ENCODE measurements around the gene CRELD2.

The CRELD2 gene

DNA sequence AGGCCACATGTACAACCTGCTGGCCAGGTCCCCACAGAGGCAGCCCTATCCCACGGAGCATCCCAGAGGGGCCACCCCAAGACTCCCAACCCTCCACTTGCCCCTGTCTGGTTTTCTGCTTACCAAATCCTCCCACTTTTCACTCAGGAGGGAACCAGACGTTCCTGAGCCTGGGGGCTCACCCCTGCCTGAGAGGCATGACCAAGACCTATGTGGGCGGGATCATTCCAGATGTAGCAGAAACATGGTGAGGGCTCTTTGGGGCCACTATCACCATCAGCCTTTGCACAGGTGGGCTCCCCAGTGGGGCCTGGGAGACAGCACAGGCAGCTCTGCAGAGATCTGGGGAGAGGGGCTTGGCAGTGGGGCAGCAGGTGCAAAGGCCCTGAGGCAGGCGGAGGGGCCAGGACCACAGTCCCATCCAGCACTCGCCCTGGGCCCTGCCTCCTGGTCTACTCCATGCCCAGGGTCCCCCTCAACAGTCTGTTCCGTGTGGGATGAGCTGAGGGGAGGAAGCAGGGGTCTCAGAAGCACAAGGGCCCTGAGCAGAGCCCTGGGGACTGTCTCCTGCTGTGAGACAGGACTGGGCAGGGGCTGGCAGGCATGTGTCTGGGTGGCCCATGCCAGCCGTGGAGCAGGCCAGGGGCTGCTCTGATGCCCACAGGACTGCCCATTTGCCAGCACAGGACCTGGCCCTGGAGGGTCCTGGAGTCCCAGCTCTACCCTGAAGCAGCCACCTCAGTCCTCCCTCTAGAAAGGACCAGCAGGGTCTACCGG, 51.5 kb downstream of the CRELD2 start:
- no peak for DNase-seq

DNA sequence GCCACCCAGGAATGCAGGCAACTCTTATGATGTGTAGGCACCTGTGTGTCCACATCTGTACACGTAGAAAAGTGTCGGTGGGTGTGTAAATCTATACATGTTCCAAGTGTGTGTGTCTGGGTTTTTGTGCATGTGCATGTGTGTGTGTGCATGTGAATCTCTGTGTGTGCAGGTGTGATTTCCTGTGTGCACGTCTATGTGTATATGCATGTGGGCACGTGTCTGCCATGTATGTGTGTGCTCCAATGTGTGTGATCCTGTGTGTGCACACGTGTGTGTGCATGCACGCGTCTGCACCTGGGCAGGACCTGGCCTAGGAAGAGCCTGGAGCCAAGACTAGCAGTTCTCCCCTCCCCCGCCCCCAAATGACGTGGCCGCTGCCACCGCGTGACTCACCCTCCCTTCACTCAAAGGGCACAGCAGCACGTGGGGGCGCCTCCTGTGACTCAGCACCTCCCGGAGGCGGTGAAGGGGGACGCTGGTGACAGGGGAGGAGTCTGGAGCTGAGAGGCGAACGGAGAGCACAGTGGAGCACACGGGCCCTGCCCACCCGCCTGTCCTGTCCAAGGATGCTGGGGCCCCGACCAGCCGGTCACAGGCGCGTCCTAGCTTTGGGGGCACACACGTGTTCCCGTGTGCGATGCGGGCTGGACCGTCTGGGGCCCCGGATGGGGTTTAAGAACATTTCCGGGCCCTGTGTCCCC, 52.2 kb downstream of the CRELD2 start:
- DNase-seq: peak; percentile 85

DNA sequence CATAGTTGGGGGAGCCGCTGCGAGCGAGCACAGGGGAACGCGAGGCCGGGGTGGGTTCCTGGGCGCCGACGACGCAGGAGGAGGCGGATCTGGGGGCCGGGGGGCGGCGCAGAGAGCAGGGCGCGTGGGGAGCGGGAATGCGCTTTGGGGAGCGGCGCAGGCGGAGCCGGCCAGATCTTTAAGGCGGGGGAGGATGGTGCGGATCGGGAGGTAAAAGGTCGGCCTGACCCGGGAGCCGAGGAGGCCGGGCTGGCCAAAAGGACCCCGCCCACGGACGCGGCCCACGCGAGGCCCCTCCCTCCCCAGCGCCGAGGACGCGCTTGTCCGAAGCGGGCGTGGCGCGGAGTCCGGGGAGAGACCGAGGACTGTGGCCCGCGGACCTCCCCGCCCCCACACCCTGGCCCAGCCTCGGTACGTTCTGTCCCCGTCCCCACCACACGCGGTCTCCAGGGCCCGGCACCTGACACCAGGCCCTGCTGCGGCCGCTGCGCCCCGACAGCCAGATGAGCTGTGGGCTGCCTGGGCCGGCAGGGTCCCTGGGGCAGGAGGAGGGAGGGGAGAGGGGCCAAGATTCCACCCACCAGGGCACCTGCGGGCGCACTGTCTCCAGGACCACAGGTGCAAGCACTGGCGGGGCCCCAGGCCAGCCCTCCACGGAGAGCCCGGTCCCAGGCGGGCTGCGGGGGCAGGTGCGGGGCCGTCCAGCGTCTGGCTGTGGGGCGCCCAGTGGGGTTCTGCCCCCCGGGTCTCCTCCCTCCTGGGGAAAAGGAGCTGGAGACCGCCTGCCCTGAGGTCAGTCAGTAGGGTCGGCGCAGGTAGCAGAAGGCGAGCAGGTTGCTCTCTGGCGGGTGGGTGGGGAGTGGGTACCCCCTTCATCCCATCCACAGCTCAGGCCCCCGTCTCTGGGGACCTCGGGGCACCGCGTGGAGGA, 53.1 kb downstream of the CRELD2 start:
- DNase-seq: peak; percentile 58

DNA sequence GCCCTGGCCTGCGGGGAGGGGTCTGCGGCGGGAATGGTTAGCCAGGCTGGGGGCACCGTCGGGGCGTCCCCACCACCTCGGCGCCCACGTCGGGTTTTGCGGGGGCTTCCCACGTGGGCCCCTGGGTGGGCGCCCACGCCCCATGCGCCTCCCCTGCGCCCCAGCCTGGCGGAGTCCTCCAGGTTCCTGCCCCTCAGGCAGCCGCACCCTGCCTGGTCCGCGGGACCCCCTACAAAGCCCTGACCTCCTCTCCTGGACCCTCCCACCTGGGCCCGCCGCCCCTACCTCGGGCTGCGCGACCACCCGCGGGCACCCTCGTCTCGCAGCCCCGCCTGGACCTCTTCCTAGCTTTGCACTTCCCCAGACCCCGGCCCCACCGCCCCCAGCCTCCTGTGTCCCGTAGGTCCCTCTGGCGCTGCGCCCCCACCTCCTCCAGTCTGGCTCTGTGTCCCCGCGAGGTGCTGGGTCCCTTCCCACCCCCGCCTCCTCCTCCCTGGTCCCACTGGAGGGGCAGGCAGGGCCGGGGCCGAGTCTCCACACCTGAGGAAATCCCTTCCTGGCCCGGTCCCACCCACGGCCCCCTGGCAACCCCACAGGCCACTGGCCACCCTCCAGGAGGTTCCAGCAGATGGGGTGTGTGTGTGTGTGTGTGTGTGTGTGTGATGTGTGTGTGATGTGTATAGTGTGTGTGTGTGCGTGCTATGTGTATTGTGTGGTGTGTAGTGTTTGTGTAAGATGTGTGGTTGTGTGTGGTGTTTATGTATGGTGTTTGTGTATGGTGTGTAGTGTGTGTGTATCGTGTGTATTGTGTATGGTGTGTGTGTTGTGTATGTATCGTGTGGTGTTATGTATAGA, 54.0 kb downstream of the CRELD2 start:
- no peak for DNase-seq

DNA sequence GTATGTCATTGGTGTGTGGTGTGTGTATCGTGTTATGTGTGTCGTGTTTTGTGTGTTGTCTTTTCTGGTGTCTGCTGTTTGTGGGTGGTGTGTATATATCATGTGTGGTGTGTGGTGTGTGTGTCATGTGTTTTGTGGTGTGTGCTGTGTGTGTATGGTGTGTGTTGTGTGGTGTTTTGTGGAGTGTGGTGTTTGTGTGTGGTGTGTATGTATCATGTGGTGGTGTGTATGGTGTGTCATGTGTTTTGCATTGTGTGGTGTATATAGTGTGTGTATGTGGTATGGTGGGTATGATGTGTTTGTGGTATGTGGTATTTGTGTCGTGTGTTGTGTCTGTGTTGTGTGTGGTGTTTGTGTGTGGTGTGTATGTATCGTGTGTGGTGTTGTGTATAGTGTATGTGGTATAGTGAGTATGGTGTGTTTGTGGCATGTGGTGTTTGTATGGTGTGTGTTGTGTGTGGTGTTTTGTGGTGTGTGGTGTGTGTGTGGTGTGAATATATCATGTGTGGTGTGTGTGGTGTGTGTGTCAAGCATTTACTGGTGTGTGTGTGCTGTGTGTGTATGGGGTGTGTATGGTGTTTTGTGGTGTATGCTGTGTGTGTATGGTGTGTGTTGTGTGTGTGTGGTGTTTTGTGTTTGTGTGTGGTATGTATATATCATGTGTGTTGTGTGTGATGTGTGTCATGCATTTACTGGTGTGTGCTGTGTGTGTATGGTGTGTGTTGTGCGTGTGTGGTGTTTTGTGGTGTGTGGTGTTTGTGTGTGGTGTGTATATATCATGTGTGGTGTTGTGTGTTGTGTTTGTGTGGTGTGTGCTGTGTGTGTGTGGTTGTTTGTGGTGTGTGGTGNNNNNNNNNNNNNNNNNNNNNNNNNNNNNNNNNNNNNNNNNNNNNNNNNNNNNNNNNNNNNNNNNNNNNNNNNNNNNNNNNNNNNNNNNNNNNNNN, 54.9 kb downstream of the CRELD2 start:
- DNase-seq: no peak

DNA sequence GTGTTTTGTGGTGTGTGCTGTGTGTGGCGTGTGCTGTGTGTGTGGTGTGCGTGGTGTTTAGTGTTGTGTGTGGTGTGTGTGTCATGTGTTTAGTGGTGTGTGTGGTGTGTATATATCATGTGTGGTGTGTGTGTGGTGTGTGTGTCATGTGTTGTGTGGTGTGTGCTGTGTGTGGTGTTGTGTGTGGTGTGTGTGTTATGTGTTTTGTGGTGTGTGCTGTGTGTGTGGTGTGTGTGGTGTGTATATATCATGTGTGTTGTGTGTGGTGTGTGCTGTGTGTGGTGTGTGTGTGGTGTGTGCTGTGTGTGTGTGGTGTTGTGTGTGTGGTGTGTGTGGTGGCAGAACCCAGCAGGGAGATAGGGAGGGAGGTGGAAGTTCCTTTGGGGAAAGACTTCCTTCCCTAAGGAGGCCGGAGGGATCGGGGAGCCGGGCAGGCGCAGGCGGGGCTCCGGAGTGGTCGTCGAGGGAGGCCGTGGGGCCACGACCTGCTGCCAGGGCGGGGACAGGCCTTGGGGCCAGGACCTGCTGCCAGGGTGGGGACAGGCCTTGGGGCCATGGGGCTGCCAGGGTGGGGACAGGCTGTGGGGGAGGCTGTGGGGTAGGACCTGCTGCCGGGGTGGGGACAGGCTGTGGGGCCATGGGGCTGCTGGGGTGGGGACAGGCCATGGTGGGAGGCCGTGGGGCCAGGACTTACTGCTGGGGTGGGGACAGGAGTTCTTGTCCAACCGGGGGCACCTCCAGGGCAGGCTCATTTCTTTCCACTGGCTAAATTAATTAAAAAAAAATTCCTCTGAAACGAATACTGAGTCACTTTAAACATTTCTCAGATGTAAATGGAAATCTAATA, 57.3 kb downstream of the CRELD2 start:
- no peak for DNase-seq

DNA sequence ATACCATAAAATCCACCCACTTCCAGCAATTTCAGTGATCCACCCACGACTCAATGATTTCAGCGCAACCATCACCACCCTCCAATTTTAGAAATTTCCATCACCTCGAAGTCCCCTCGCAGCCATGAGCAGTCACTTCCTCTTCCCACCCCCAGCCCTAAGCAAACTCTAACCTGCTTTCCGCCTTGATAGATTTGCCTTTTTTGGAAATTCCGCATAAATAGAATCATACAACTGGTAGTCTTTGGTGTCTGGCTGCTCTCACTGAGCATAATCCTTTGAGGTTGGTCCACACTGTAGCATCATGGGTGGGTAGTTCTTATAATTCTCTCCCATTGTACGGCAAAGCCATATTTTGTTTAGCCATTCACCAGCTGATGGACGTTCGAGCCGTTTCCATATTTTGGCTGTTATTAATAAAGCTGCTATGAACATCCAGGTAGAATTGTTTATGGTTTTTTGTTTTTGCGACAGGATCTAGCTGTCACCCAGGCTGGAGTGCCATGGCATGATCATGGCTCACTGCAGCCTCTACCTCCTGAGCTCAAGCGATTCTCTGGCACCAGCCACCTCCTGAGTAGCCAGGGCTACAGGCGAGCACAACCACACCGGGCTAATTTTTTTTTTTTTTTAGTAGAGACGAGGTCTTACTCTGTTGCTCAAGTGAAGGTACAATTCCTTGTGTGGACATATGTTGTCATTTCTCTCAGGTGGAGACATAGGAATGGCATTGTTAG, 58.2 kb downstream of the CRELD2 start:
- no peak for DNase-seq
